GM12878 (cell line): Measurements from ENCODE around the gene SLC26A1. TPM values are rescaled to one million over a fixed set of nuclear protein-coding genes. Genes with fewer than 3 reads are reported as not detected.

Source experiments
- CEBPB ChIP-seq, 2 experiments: fragments of 150-350 bp in 1 of 2; IDR thresholded peaks; 2 replicates each; pipeline ENCODE4 v1.6.1; 2012 to 2014; ENCODE audit warnings: low read depth in 2 of 2, low read length in 2 of 2, borderline replicate concordance in 1 of 2, inconsistent platforms in 1 of 2
- EED ChIP-seq: sonication (generic); IDR thresholded peaks from 2 replicates; pipeline ENCODE4 v1.6.1; 2016; ENCODE audit warnings: antibody characterized with exemption, low read depth
- KDM1A ChIP-seq: fragments of 200-600 bp; sonication (generic); IDR thresholded peaks from 2 replicates; pipeline ENCODE4 v1.6.1; 2016; ENCODE audit warnings: borderline replicate concordance
- MTA2 ChIP-seq: fragments of 450-650 bp; IDR thresholded peaks from 2 replicates; pipeline ENCODE4 v1.6.1; 2016; ENCODE audit warnings: low read depth, mild to moderate bottlenecking, moderate library complexity
- NFIC ChIP-seq: IDR thresholded peaks from 2 replicates; pipeline ENCODE4 v1.6.1; 2012; ENCODE audit warnings: low read depth, mild to moderate bottlenecking, inconsistent platforms, low read length, moderate library complexity
- NKRF ChIP-seq: fragments of 450-650 bp; conservative IDR thresholded peaks from 2 replicates; pipeline ENCODE4 v1.6.1; 2017; ENCODE audit warnings: mild to moderate bottlenecking, moderate library complexity
- NR2C2 ChIP-seq: IDR thresholded peaks from 2 replicates; pipeline ENCODE4 v1.6.1; 2011; ENCODE audit warnings: borderline replicate concordance, low read depth; ENCODE audit not compliant: control insufficient read depth, insufficient read length
- POLR2AphosphoS5 ChIP-seq: IDR thresholded peaks from 2 replicates; pipeline ENCODE4 v1.6.1; 2011; ENCODE audit warnings: mild to moderate bottlenecking, low read length, inconsistent platforms
- POU2F2 ChIP-seq: IDR thresholded peaks from 3 replicates; pipeline ENCODE4 v1.6.1; 2011; ENCODE audit warnings: low read depth, mild to moderate bottlenecking, low read length, borderline replicate concordance
- PRDM15 ChIP-seq: fragments of 450-650 bp; formaldehyde crosslinking; IDR thresholded peaks from 2 replicates; pipeline ENCODE4 v1.4.0; 2020; ENCODE audit warnings: mild to moderate bottlenecking, moderate library complexity
- RAD51 ChIP-seq: fragments of 450-650 bp; IDR thresholded peaks from 2 replicates; pipeline ENCODE4 v1.6.1; 2016; ENCODE audit warnings: moderate library complexity, mild to moderate bottlenecking, inconsistent platforms
- SPI1 ChIP-seq: IDR thresholded peaks from 2 replicates; pipeline ENCODE4 v1.6.1; 2011; ENCODE audit warnings: low read depth, mild to moderate bottlenecking, low read length, moderate library complexity, borderline replicate concordance; ENCODE audit not compliant: insufficient read depth
- SREBF2 ChIP-seq: IDR thresholded peaks from 2 replicates; pipeline ENCODE4 v1.6.1; 2012; ENCODE audit warnings: mild to moderate bottlenecking, low read length
- ZBTB33 ChIP-seq: fragments of 450-650 bp; IDR thresholded peaks from 2 replicates; pipeline ENCODE4 v1.6.1; 2017; ENCODE audit warnings: mild to moderate bottlenecking
- ZBTB40 ChIP-seq: fragments of 450-650 bp; IDR thresholded peaks from 2 replicates; pipeline ENCODE4 v1.6.1; 2016; ENCODE audit warnings: mild to moderate bottlenecking, moderate library complexity, borderline replicate concordance
- ZNF274 ChIP-seq: IDR thresholded peaks from one replicate; pipeline ENCODE4 v1.8.0; 2011; ENCODE audit not compliant: insufficient read length, insufficient read depth
- ZNF622 ChIP-seq: fragments of 450-650 bp; IDR thresholded peaks from 2 replicates; pipeline ENCODE4 v1.6.1; 2017; ENCODE audit warnings: mild to moderate bottlenecking, inconsistent platforms
- ZZZ3 ChIP-seq: IDR thresholded peaks from 2 replicates; pipeline ENCODE4 v1.6.1; 2011; ENCODE audit warnings: low read depth; ENCODE audit not compliant: control insufficient read depth, insufficient read length
- polyA plus RNA-seq, 11 experiments: library from polyadenylated mRNA; depleted of rRNA in 4 of 11; unstranded in 6 of 11; stranded (reverse) in 5 of 11; fragments of >200 nt; fragmentation: Nextera tagmentation in 4 of 11; fragmentation: Illumina TruSeq in 1 of 11; extraction: Ambion mirVana in 4 of 11; extraction: Trizol in 1 of 11; gene quantifications; 1 replicate in 1 of 11; 2 replicates in 10 of 11; pipeline versions ENCODE4 v1.2.1 to v1.2.3, GENCODE V29; 2011 to 2016; ENCODE audit warnings: inconsistent platforms in 2 of 11, missing spikeins in 2 of 11, low read depth in 1 of 11
- total RNA-seq, 4 experiments: library from RNA; depleted of rRNA in 3 of 4; stranded (reverse); fragments of >200 nt in 3 of 4; fragmentation: Illumina TruSeq in 1 of 4; extraction: Trizol in 1 of 4; gene quantifications; 2 replicates each; pipeline versions ENCODE4 v1.2.1 to v1.2.3, GENCODE V29; 2013 to 2021

Gene SLC26A1
- total and polyA plus RNA-seq, 10 of the 15 experiments (the other 5 are each of a cell fraction or from before 2014, with no cell fraction given) = 0.05 to 0.96 (median 0.28) TPM; not detected in 5

- TF ChIP-seq ZBTB40 = no peak
- no peak for TF ChIP-seq ZBTB33
- no peak for TF ChIP-seq SREBF2
- TF ChIP-seq KDM1A = no peak
- no peak for TF ChIP-seq SPI1
- no peak for TF ChIP-seq POU2F2
- no peak for TF ChIP-seq CEBPB (IDR thresholded peaks at IDR 0.05; ENCODE audit: borderline replicate concordance in 1 of 2, low read depth in 2 of 2, low read length in 2 of 2)
- no peak for TF ChIP-seq NFIC
- TF ChIP-seq ZZZ3 = no peak
- no peak for TF ChIP-seq NR2C2
- TF ChIP-seq ZNF622 = no peak
- no peak for TF ChIP-seq ZNF274
- TF ChIP-seq MTA2 = no peak
- no peak for TF ChIP-seq EED
- peak; percentile 98 for TF ChIP-seq NKRF
- peak; percentile 49; the same call in 1 of the 2 replicates for TF ChIP-seq POLR2AphosphoS5
- no peak for TF ChIP-seq RAD51
- TF ChIP-seq PRDM15 (CRISPR knock-in tag) = no peak
Measured at GRCh38 chr4:986879-987623, 6.2 kb downstream of the SLC26A1 start, which contains the start of gene IDUA (continued).
